ENCODE measurements around the gene GRB10.
A peak's percentile ranks its signal among the peaks of the same experiment; 100 is the strongest.

Gene GRB10

DNA sequence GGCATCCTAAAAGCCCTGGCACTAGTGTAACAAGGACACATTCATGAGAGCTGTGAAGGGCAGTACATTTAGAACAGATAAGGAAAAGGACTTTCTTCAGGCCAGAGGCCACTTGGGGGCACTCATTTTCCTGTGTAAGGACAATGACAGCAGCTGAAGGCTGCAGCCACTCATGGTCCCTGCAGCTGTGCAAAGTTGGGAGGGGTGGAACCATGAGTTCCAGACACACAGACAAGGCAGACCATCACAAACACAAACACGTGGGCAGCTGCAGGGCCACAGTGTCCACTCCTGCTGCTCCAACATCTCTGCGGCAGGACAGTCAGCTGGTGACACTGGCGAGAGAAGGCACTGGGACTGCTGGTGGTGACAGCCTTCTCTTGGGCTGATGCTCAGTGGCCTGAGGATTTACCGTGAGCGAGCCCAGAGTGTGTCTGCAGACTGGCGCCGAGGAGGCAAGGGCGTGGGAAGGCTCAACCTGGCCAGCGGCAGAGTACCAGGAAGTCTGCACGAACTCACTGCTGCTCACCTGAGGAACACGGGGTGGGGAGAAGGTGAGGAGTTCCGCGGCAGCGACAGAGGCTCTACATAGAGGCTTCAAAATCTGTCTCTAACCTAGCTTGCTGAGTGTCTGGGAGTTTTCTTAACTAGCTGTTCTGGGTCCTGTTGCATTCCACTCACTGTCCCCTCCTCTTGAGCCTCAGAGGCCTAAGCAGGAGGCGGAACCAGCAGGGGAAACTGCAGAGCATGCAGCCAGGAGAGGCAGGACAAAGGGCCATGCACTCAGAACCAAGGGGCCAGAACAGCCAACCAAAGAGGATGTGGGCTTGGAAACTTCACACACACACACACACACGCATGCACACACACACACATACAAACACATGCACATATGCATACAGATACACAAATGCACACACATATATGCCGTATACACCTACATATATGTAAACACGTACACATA lies 141.0 kb downstream of the GRB10 start:
- H2AFZ ChIP-seq (ENCODE audit: low read depth, low read length): no peak overlapping the region
- H2BK15ac ChIP-seq (ENCODE audit: low read depth, poor library complexity, severe bottlenecking): no peak overlapping the region
- H3K79me1 ChIP-seq (replicated peaks; ENCODE audit: low read length, poor library complexity, severe bottlenecking): peaks cover 42% of the 10 kb centered on the region
- no peak overlapping the region for H4K91ac ChIP-seq (ENCODE audit: low read length)
- H3K4me3 ChIP-seq (ENCODE audit: insufficient read depth in 1 of 2, low read depth in 1 of 2, low read length in 2 of 2): no peak overlapping the region
- no peak overlapping the region for H3K4ac ChIP-seq (ENCODE audit: low read depth in 1 of 2, low read length in 2 of 2)
- no peak overlapping the region for H2BK120ac ChIP-seq (ENCODE audit: low read depth, low read length)
- H3K27ac ChIP-seq (ENCODE audit: low read length, poor library complexity, severe bottlenecking): no peak overlapping the region
- 89% methylated on average over 18 of the region's 18 CpGs for WGBS
- peak overlapping the region in 1 of 2 experiments; percentile 39 for H3K14ac ChIP-seq (ENCODE audit: low read length in 2 of 2)
- H3K27me3 ChIP-seq (ENCODE audit: control insufficient read depth in 1 of 2, insufficient read depth in 1 of 2, low read length in 2 of 2): no peaks in the 10 kb centered on the region
- H3K4me2 ChIP-seq (ENCODE audit: low read length, poor library complexity, severe bottlenecking): no peak overlapping the region
- H2AK5ac ChIP-seq (ENCODE audit: low read length, severe bottlenecking): no peak overlapping the region
- no peak for DNase-seq
- peaks cover 13 to 15% of the 10 kb centered on the region in 2 experiments for H3K36me3 ChIP-seq (ENCODE audit: control insufficient read depth in 1 of 2, insufficient read depth in 2 of 2, low read depth in 1 of 2, low read length in 2 of 2)
- no peaks in the 10 kb centered on the region for H3K9me3 ChIP-seq (ENCODE audit: control insufficient read depth, low read length)
- H3K9ac ChIP-seq (ENCODE audit: low read length): no peak overlapping the region
- no peak overlapping the region for H3K23ac ChIP-seq (ENCODE audit: low read length in 2 of 2)
- no peak overlapping the region for H2BK12ac ChIP-seq (ENCODE audit: low read length in 2 of 2)
- H4K8ac ChIP-seq (ENCODE audit: low read length): peak overlapping the region; percentile 35
- H3K4me1 ChIP-seq (ENCODE audit: control insufficient read depth, insufficient read depth, low read depth, low read length): peaks cover 6% of the 10 kb centered on the region
- H3K18ac ChIP-seq (ENCODE audit: low read depth in 1 of 2, low read length in 2 of 2): no peak overlapping the region
- H2BK5ac ChIP-seq (ENCODE audit: low read depth, low read length, poor library complexity, severe bottlenecking): no peak overlapping the region

DNA sequence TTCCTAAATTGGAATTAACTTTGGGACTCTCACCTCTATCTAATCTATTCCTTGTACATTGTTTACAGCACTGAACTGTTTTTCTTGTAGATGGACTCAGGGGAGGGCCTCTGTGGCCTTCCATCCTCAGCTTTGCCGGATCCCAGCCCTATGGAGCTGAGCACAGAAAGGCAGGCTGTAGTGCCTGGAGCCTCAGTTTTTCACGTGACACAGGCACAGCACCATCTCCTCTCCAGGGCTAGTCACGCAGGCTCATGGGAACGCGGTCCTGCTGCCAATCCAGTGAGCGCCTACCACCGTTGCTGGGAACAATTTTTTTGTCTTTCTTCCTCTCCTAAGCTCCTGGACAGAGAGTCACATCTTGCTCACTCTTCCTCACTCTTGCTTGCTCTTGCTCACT lies 141.9 kb downstream of the GRB10 start:
- Histone ChIP-seq H3K27ac (ENCODE audit: low read length, poor library complexity, severe bottlenecking) (no peak overlapping the region), H3K14ac (ENCODE audit: low read length in 2 of 2) (no peak overlapping the region), H3K4me1 (ENCODE audit: control insufficient read depth, insufficient read depth, low read depth, low read length) (peaks cover 6% of the 10 kb centered on the region), H3K27me3 (ENCODE audit: control insufficient read depth in 1 of 2, insufficient read depth in 1 of 2, low read length in 2 of 2) (no peaks in the 10 kb centered on the region), H2BK15ac (ENCODE audit: low read depth, poor library complexity, severe bottlenecking) (no peak overlapping the region), H2AFZ (ENCODE audit: low read depth, low read length) (no peak overlapping the region), H3K36me3 (ENCODE audit: control insufficient read depth in 1 of 2, insufficient read depth in 2 of 2, low read depth in 1 of 2, low read length in 2 of 2) (peaks cover 13 to 15% of the 10 kb centered on the region in 2 experiments), H3K4me2 (ENCODE audit: low read length, poor library complexity, severe bottlenecking) (no peak overlapping the region), H3K18ac (ENCODE audit: low read depth in 1 of 2, low read length in 2 of 2) (no peak overlapping the region), H2BK12ac (ENCODE audit: low read length in 2 of 2) (no peak overlapping the region), H3K9me3 (ENCODE audit: control insufficient read depth, low read length) (no peaks in the 10 kb centered on the region), H3K9ac (ENCODE audit: low read length) (no peak overlapping the region), H4K91ac (ENCODE audit: low read length) (no peak overlapping the region), H3K23ac (ENCODE audit: low read length in 2 of 2) (no peak overlapping the region), H2AK5ac (ENCODE audit: low read length, severe bottlenecking) (no peak overlapping the region), H3K79me1 (replicated peaks; ENCODE audit: low read length, poor library complexity, severe bottlenecking) (peaks cover 39% of the 10 kb centered on the region), H4K8ac (ENCODE audit: low read length) (no peak overlapping the region), H3K4me3 (ENCODE audit: insufficient read depth in 1 of 2, low read depth in 1 of 2, low read length in 2 of 2) (no peak overlapping the region), H3K4ac (ENCODE audit: low read depth in 1 of 2, low read length in 2 of 2) (no peak overlapping the region), H2BK5ac (ENCODE audit: low read depth, low read length, poor library complexity, severe bottlenecking) (no peak overlapping the region), H2BK120ac (ENCODE audit: low read depth, low read length) (no peak overlapping the region)
- no peak for DNase-seq
- WGBS: 80% methylated on average over 7 of the region's 7 CpGs

GRCh38 chr7:50640256-50640655 lies 142.4 kb downstream of the GRB10 start:
- no peak overlapping the region for H3K9ac ChIP-seq (ENCODE audit: low read length)
- no peak overlapping the region for H2AFZ ChIP-seq (ENCODE audit: low read depth, low read length)
- no peak for DNase-seq
- H3K18ac ChIP-seq (ENCODE audit: low read depth in 1 of 2, low read length in 2 of 2): no peak overlapping the region
- H2BK5ac ChIP-seq (ENCODE audit: low read depth, low read length, poor library complexity, severe bottlenecking): no peak overlapping the region
- no peaks in the 10 kb centered on the region for H3K27me3 ChIP-seq (ENCODE audit: control insufficient read depth in 1 of 2, insufficient read depth in 1 of 2, low read length in 2 of 2)
- no peak overlapping the region for H3K4me2 ChIP-seq (ENCODE audit: low read length, poor library complexity, severe bottlenecking)
- no peaks in the 10 kb centered on the region for H3K9me3 ChIP-seq (ENCODE audit: control insufficient read depth, low read length)
- H3K4ac ChIP-seq (ENCODE audit: low read depth in 1 of 2, low read length in 2 of 2): no peak overlapping the region
- no peak overlapping the region for H2BK120ac ChIP-seq (ENCODE audit: low read depth, low read length)
- H3K27ac ChIP-seq (ENCODE audit: low read length, poor library complexity, severe bottlenecking): no peak overlapping the region
- peaks cover 6% of the 10 kb centered on the region for H3K4me1 ChIP-seq (ENCODE audit: control insufficient read depth, insufficient read depth, low read depth, low read length)
- H3K36me3 ChIP-seq (ENCODE audit: control insufficient read depth in 1 of 2, insufficient read depth in 2 of 2, low read depth in 1 of 2, low read length in 2 of 2): peaks cover 13 to 15% of the 10 kb centered on the region in 2 experiments
- no peak overlapping the region for H3K4me3 ChIP-seq (ENCODE audit: insufficient read depth in 1 of 2, low read depth in 1 of 2, low read length in 2 of 2)
- H4K91ac ChIP-seq (ENCODE audit: low read length): no peak overlapping the region
- no peak overlapping the region for H2AK5ac ChIP-seq (ENCODE audit: low read length, severe bottlenecking)
- no peak overlapping the region for H3K23ac ChIP-seq (ENCODE audit: low read length in 2 of 2)
- H3K79me1 ChIP-seq (replicated peaks; ENCODE audit: low read length, poor library complexity, severe bottlenecking): peaks cover 33% of the 10 kb centered on the region
- no peak overlapping the region for H2BK12ac ChIP-seq (ENCODE audit: low read length in 2 of 2)
- no peak overlapping the region for H3K14ac ChIP-seq (ENCODE audit: low read length in 2 of 2)
- no peak overlapping the region for H2BK15ac ChIP-seq (ENCODE audit: low read depth, poor library complexity, severe bottlenecking)
- H4K8ac ChIP-seq (ENCODE audit: low read length): no peak overlapping the region
- WGBS: 95% methylated on average over 2 of the region's 2 CpGs

DNA sequence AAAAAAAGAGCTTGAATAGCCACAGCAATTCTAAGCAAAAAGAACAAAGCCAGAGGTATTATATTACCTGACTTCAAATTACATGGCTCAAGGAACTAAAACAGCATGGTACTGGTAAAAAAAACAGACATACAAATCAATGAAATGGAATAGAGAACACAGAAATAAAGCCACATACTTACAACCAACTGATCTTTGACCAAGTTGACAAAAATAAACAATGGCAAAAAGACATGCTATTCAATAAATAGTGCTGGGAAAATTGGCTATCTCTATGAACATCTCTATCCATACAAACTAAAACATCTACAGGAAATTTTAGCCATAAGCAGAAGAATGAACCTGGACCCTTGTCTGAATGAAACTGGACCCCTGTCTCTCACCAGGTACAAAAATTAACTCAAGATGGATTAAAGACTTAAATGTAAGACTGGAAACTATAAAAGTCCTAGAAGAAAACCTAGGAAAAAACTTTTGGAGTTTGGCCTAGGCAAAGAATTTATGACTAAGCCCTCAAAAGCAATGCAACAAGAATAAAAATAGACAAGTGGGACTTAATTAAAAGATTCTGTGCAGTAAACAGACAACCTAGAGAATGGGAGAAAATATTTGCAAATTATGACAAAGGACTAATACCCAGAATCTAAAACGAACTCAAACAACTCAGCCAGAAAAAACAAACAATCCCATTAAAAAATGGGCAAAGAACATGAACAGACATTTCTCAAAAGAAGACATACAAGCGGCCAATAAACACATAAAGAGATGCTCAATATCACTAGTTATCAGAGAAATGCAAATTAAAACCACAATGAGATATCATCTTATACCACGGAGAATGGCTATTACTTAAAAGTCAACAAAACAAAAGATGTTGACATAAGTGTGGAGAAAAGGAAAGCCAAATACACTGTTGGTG lies 144.7 kb downstream of the GRB10 start:
- H3K4me1 ChIP-seq (ENCODE audit: control insufficient read depth, insufficient read depth, low read depth, low read length): peaks cover 6% of the 10 kb centered on the region
- no peak overlapping the region for H2BK12ac ChIP-seq (ENCODE audit: low read length in 2 of 2)
- H3K27ac ChIP-seq (ENCODE audit: low read length, poor library complexity, severe bottlenecking): no peak overlapping the region
- no peak for DNase-seq
- no peak overlapping the region for H2AFZ ChIP-seq (ENCODE audit: low read depth, low read length)
- no peak overlapping the region for H4K8ac ChIP-seq (ENCODE audit: low read length)
- H3K4me2 ChIP-seq (ENCODE audit: low read length, poor library complexity, severe bottlenecking): no peak overlapping the region
- 0% methylated on average over 1 of the region's 3 CpGs for WGBS
- no peak overlapping the region for H4K91ac ChIP-seq (ENCODE audit: low read length)
- H2AK5ac ChIP-seq (ENCODE audit: low read length, severe bottlenecking): no peak overlapping the region
- no peak overlapping the region for H3K18ac ChIP-seq (ENCODE audit: low read depth in 1 of 2, low read length in 2 of 2)
- no peak overlapping the region for H2BK15ac ChIP-seq (ENCODE audit: low read depth, poor library complexity, severe bottlenecking)
- no peak overlapping the region for H3K4me3 ChIP-seq (ENCODE audit: insufficient read depth in 1 of 2, low read depth in 1 of 2, low read length in 2 of 2)
- H3K79me1 ChIP-seq (replicated peaks; ENCODE audit: low read length, poor library complexity, severe bottlenecking): peaks cover 26% of the 10 kb centered on the region
- H3K27me3 ChIP-seq (ENCODE audit: control insufficient read depth in 1 of 2, insufficient read depth in 1 of 2, low read length in 2 of 2): no peaks in the 10 kb centered on the region
- no peak overlapping the region for H2BK5ac ChIP-seq (ENCODE audit: low read depth, low read length, poor library complexity, severe bottlenecking)
- H3K36me3 ChIP-seq (ENCODE audit: control insufficient read depth in 1 of 2, insufficient read depth in 2 of 2, low read depth in 1 of 2, low read length in 2 of 2): peaks cover 6 to 10% of the 10 kb centered on the region in 2 experiments
- no peaks in the 10 kb centered on the region for H3K9me3 ChIP-seq (ENCODE audit: control insufficient read depth, low read length)
- H3K14ac ChIP-seq (ENCODE audit: low read length in 2 of 2): no peak overlapping the region
- no peak overlapping the region for H3K9ac ChIP-seq (ENCODE audit: low read length)
- H2BK120ac ChIP-seq (ENCODE audit: low read depth, low read length): no peak overlapping the region
- H3K4ac ChIP-seq (ENCODE audit: low read depth in 1 of 2, low read length in 2 of 2): no peak overlapping the region
- H3K23ac ChIP-seq (ENCODE audit: low read length in 2 of 2): no peak overlapping the region

Measured in mesenchymal stem cell (in vitro differentiated cells and primary cell).